ENCODE measurements around the gene BEND3.

DNA sequence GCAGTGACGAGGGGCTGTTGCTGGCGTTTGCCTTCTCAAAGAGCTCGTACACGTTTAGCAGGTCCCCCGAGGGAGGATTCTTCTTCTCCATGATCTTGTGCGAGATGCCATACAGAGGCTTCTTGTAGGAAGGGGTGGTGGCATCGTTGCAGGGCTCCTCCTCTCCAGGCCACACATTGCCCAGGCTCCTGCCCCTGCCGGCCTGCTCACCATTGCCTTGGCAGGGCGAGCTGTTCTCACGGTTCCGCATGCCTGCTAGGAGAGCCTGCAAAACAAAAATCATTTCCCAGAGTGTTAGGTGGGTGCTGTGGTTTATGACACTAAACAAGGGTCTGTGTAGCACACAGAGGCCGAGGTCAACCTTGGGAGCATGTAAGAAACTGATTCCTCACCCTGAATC, 44.6 kb downstream of the BEND3 start:
- TF ChIP-seq ATF2 (IDR thresholded peaks at IDR 0.05; ENCODE audit: low read length) (no peak), CTCF (IDR thresholded peaks at IDR 0.05; ENCODE audit: control extremely low read depth in 1 of 3, insufficient read depth in 1 of 3, low read depth in 1 of 3, low read length in 3 of 3) (no peak), POLR2AphosphoS5 (IDR thresholded peaks at IDR 0.05; ENCODE audit: low read depth, low read length) (no peak), CEBPB (IDR thresholded peaks at IDR 0.05; ENCODE audit: low read depth, low read length) (no peak), JUN (IDR thresholded peaks at IDR 0.05; ENCODE audit: low read depth, low read length) (no peak), RFX5 (IDR thresholded peaks at IDR 0.05; ENCODE audit: borderline replicate concordance, low read depth, low read length) (no peak), SIN3A (conservative IDR thresholded peaks at IDR 0.05 in 1 of 2, IDR thresholded peaks at IDR 0.05 in 1 of 2; ENCODE audit: low read depth in 1 of 2, low read length in 2 of 2) (no peak), MAX (IDR thresholded peaks at IDR 0.05) (no peak), USF2 (IDR thresholded peaks at IDR 0.05; ENCODE audit: low read length) (no peak)
